ENCODE measurements around the gene TENM4.

The TENM4 gene

DNA sequence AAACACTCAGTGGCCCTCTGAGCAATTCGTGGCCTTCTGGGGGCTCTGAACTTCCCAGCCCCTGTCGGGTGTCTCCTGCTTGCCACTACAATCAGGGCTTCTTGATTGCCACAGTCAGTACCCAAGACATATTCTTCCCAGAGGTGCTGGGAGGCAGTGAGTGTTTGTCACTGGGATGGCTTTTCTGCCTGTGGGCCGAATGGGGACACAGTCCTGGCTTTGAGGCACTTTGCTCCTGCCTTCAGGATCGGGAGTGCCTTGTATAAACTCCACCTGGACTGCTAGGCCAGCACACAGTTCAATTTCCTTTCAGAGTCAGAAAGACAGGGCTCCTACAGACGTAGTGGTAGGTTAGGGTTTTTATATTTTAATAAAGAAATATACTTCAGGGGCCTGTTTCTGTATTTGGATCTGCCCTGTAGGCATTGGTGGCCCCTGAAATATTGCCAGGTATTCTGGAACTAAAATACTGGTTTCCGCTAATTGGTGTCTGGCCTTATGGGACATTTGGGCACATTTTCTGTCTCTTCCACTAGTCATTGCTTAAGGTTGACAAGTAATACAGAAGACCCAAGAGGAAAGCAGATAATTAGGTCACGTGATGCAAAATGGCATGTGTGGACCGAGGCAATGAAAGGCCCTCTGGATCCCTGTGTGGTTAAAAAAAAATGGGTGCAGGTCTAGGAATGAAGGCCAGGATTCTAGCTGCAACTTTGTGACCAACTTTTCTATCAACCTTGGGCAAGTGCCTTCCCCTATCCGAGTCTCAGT is 767.8 kb downstream of the TENM4 start:
- Histone ChIP-seq H3K27ac (ENCODE audit: low read length) (no peak overlapping the region), H3K4me1 (ENCODE audit: control insufficient read depth in 1 of 2, insufficient read depth in 2 of 2, low read length in 2 of 2) (no peaks in the 10 kb centered on the region), H3K36me3 (ENCODE audit: control insufficient read depth in 1 of 2, insufficient read depth in 2 of 2, low read length in 2 of 2) (no peaks in the 10 kb centered on the region), H3K9me3 (ENCODE audit: control insufficient read depth in 1 of 2, low read length in 2 of 2) (no peaks in the 10 kb centered on the region), H3K27me3 (ENCODE audit: low read depth, low read length) (no peaks in the 10 kb centered on the region), H3K4me3 (ENCODE audit: low read depth in 1 of 2, low read length in 2 of 2) (no peak overlapping the region)

GRCh38 chr11:78669249-78669648 is 771.6 kb downstream of the TENM4 start:
- Histone ChIP-seq H3K27ac (ENCODE audit: low read length) (no peak overlapping the region), H3K36me3 (ENCODE audit: control insufficient read depth in 1 of 2, insufficient read depth in 2 of 2, low read length in 2 of 2) (no peaks in the 10 kb centered on the region), H3K4me3 (ENCODE audit: low read depth in 1 of 2, low read length in 2 of 2) (no peak overlapping the region), H3K4me1 (ENCODE audit: control insufficient read depth in 1 of 2, insufficient read depth in 2 of 2, low read length in 2 of 2) (no peaks in the 10 kb centered on the region), H3K27me3 (ENCODE audit: low read depth, low read length) (no peaks in the 10 kb centered on the region), H3K9me3 (ENCODE audit: control insufficient read depth in 1 of 2, low read length in 2 of 2) (no peaks in the 10 kb centered on the region)

DNA sequence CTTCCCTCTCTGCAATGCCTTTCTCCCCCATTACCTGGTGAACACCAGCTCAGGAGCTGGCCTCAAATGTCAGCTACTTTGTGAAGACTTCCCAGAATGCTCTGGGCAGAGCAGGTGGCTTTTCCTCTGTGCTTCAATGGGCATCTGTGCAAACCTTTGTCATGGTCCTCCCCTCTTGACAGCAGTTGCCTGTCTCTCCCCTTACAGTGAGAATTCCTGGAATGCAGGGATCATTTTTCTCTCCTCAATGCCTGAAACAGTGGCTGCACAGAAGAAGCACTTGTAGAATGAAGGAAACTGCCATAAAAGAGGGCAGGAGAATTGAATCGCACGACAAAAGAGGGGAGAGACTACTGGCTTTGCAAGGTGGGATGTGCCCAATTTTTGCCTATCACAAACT is 773.4 kb downstream of the TENM4 start:
- Histone ChIP-seq H3K4me3 (ENCODE audit: low read depth in 1 of 2, low read length in 2 of 2) (no peak overlapping the region), H3K9me3 (ENCODE audit: control insufficient read depth in 1 of 2, low read length in 2 of 2) (no peaks in the 10 kb centered on the region), H3K27me3 (ENCODE audit: low read depth, low read length) (no peaks in the 10 kb centered on the region), H3K36me3 (ENCODE audit: control insufficient read depth in 1 of 2, insufficient read depth in 2 of 2, low read length in 2 of 2) (no peaks in the 10 kb centered on the region), H3K4me1 (ENCODE audit: control insufficient read depth in 1 of 2, insufficient read depth in 2 of 2, low read length in 2 of 2) (no peaks in the 10 kb centered on the region), H3K27ac (ENCODE audit: low read length) (no peak overlapping the region)

DNA sequence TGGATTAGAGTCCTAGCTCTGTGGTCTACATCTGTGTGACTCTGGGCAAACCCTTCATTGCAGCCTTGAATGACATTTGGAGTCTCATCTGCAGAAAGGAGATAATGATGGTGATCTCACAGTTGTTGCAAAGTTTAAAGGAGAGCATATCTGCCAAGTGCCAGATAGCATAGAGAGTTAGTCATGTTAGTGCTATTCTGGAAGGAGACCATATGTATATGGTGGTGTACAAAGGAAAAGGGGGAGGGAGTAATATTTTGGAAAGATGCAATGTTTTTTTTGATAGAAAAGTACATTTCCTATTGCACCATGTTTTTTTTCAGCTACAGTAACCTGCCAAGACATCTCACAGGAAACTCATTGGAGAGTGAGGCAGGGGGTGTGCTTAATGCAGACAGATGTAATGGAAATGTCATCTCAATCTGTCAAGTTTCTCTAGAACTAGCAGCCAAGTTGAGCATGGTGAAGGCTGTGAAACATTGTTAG is 774.1 kb downstream of the TENM4 start:
- H3K4me3 ChIP-seq (ENCODE audit: low read depth in 1 of 2, low read length in 2 of 2) = no peak overlapping the region
- no peak overlapping the region for H3K27ac ChIP-seq (ENCODE audit: low read length)
- no peaks in the 10 kb centered on the region for H3K27me3 ChIP-seq (ENCODE audit: low read depth, low read length)
- H3K4me1 ChIP-seq (ENCODE audit: control insufficient read depth in 1 of 2, insufficient read depth in 2 of 2, low read length in 2 of 2) = no peaks in the 10 kb centered on the region
- H3K36me3 ChIP-seq (ENCODE audit: control insufficient read depth in 1 of 2, insufficient read depth in 2 of 2, low read length in 2 of 2) = no peaks in the 10 kb centered on the region
- no peaks in the 10 kb centered on the region for H3K9me3 ChIP-seq (ENCODE audit: control insufficient read depth in 1 of 2, low read length in 2 of 2)

GRCh38 chr11:78664636-78665035 is 776.2 kb downstream of the TENM4 start:
- no peak overlapping the region for H3K27ac ChIP-seq (ENCODE audit: low read length)
- no peaks in the 10 kb centered on the region for H3K9me3 ChIP-seq (ENCODE audit: control insufficient read depth in 1 of 2, low read length in 2 of 2)
- no peaks in the 10 kb centered on the region for H3K4me1 ChIP-seq (ENCODE audit: control insufficient read depth in 1 of 2, insufficient read depth in 2 of 2, low read length in 2 of 2)

DNA sequence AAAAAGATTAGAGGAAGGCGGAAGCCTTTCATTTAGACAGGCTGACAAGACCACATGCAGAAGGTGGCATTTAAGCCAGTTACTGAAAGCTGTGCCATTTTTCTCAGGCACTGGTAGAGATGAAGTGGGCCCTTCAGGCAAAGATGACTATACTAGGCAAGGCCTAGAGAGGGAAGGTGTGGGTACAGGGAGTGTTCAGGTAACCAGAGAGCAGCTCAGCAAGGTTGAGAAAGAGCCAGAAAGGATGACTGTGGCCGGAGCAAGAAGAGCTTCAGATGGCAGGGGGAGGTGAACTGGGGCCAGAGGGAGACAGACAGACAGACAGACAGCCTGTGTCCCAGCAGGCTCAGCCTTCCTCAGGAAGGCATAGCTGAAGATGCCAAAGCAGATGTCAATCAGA is 778.0 kb downstream of the TENM4 start:
- no peak overlapping the region for H3K27ac ChIP-seq (ENCODE audit: low read length)
- no peaks in the 10 kb centered on the region for H3K36me3 ChIP-seq (ENCODE audit: control insufficient read depth in 1 of 2, insufficient read depth in 2 of 2, low read length in 2 of 2)
- H3K4me3 ChIP-seq (ENCODE audit: low read depth in 1 of 2, low read length in 2 of 2) = no peak overlapping the region
- no peaks in the 10 kb centered on the region for H3K27me3 ChIP-seq (ENCODE audit: low read depth, low read length)
- H3K9me3 ChIP-seq (ENCODE audit: control insufficient read depth in 1 of 2, low read length in 2 of 2) = no peaks in the 10 kb centered on the region
- no peaks in the 10 kb centered on the region for H3K4me1 ChIP-seq (ENCODE audit: control insufficient read depth in 1 of 2, insufficient read depth in 2 of 2, low read length in 2 of 2)

More at GRCh38 chr11:78664636-78665035, 776.2 kb downstream of the TENM4 start:
- Histone ChIP-seq H3K27me3 (ENCODE audit: low read depth, low read length) (no peaks in the 10 kb centered on the region), H3K4me3 (ENCODE audit: low read depth in 1 of 2, low read length in 2 of 2) (no peak overlapping the region), H3K36me3 (ENCODE audit: control insufficient read depth in 1 of 2, insufficient read depth in 2 of 2, low read length in 2 of 2) (no peaks in the 10 kb centered on the region)

GRCh38 chr11:78660471-78660870 is 780.4 kb downstream of the TENM4 start:
- Histone ChIP-seq H3K9me3 (ENCODE audit: control insufficient read depth in 1 of 2, low read length in 2 of 2) (no peaks in the 10 kb centered on the region), H3K4me3 (ENCODE audit: low read depth in 1 of 2, low read length in 2 of 2) (no peak overlapping the region), H3K27me3 (ENCODE audit: low read depth, low read length) (no peaks in the 10 kb centered on the region), H3K27ac (ENCODE audit: low read length) (no peak overlapping the region), H3K4me1 (ENCODE audit: control insufficient read depth in 1 of 2, insufficient read depth in 2 of 2, low read length in 2 of 2) (no peaks in the 10 kb centered on the region), H3K36me3 (ENCODE audit: control insufficient read depth in 1 of 2, insufficient read depth in 2 of 2, low read length in 2 of 2) (no peaks in the 10 kb centered on the region)

DNA sequence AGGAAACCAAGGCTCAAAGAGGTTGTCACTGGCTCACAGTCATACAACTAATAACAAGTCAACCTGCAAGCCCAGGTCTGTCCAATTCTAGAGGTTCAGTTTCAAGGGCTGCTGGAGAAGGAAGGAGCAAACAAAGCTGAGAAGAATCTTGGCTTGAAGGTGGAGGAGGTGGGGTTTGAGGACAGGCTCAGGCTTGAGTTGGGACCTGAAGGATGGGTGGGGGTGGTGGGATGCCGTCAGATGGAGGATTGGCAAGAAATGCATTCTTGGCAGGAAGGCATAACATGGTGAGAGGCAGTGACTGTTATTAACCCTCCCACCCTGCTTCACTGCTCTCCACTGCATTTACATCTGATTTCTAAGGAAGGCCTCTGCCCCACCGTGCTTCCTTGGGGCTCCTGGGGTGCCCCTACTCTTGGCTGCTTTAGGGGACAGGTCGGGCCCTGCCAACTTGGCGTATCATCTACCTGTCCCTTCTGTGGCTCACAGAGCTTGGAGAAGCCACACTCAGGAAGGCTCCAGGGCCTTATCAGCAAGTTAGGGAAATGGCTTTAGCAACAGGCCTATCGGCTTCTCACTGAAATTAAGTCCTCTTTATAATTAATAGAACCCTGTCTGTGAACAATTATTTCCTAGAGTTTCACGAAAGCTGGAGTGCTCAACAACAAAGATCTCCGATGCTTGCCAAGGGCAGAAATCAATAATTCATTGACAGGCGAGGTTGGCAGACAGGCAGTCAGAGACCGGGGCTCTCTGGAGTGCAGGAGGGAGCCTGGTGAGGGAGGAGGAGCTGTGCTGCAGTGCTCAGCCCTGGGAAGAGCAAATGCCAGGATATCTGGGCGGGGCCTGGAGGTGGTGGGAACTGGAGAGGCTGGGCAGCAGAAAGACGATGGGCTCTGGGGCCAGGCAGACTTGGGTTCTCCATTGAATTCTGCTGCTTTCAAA is 781.2 kb downstream of the TENM4 start:
- Histone ChIP-seq H3K27me3 (ENCODE audit: low read depth, low read length) (no peaks in the 10 kb centered on the region), H3K9me3 (ENCODE audit: control insufficient read depth in 1 of 2, low read length in 2 of 2) (no peaks in the 10 kb centered on the region), H3K36me3 (ENCODE audit: control insufficient read depth in 1 of 2, insufficient read depth in 2 of 2, low read length in 2 of 2) (no peaks in the 10 kb centered on the region), H3K27ac (ENCODE audit: low read length) (no peak overlapping the region), H3K4me3 (ENCODE audit: low read depth in 1 of 2, low read length in 2 of 2) (no peak overlapping the region), H3K4me1 (ENCODE audit: control insufficient read depth in 1 of 2, insufficient read depth in 2 of 2, low read length in 2 of 2) (no peaks in the 10 kb centered on the region)

DNA sequence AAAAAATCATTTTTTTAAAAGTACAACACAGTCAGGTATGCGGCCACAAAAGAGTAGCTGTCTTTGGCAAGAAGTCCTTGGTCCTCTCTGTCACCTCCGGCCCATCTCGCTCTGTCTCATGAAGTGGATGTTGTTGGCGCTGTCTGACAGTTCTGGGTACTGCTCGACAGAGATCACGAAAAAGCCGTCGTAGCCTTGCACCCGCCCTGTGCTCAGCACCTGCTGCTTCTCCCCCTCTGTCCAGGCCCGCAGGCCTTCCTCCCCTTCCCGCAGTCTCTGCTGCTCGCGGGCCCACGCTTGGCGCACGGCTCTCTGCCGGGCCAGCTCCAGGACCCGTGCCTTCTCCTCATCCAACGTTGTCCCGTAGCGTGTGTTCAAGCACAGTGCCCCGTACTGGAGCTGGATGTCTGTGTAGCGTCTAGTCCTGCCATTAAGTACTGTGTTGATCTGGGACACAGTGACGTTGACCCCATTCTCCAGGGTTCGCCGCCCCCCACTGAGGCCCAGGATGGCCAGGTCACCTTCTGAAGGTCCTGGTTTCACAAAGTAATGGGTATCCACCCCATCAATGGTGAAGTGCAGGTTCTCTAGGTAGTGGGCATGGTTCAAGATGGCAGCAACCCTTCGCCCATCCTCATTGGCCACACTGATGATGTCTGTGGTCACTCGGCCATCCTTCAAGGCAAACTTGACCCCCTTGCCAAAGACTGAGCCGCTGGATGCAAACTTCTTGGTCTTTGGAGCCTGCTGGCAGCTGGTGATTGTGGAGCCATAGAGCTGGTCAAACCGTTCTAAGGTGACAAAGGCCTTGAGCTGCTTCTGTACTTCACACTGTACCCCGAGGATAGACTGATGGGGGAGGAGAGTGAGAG is 782.6 kb downstream of the TENM4 start:
- Histone ChIP-seq H3K4me1 (ENCODE audit: control insufficient read depth in 1 of 2, insufficient read depth in 2 of 2, low read length in 2 of 2) (no peaks in the 10 kb centered on the region), H3K9me3 (ENCODE audit: control insufficient read depth in 1 of 2, low read length in 2 of 2) (no peaks in the 10 kb centered on the region), H3K27ac (ENCODE audit: low read length) (no peak overlapping the region), H3K27me3 (ENCODE audit: low read depth, low read length) (no peaks in the 10 kb centered on the region), H3K4me3 (ENCODE audit: low read depth in 1 of 2, low read length in 2 of 2) (no peak overlapping the region), H3K36me3 (ENCODE audit: control insufficient read depth in 1 of 2, insufficient read depth in 2 of 2, low read length in 2 of 2) (no peaks in the 10 kb centered on the region)

GRCh38 chr11:78657441-78657840 is 783.4 kb downstream of the TENM4 start:
- Histone ChIP-seq H3K4me3 (ENCODE audit: low read depth in 1 of 2, low read length in 2 of 2) (no peak overlapping the region), H3K27me3 (ENCODE audit: low read depth, low read length) (no peaks in the 10 kb centered on the region), H3K36me3 (ENCODE audit: control insufficient read depth in 1 of 2, insufficient read depth in 2 of 2, low read length in 2 of 2) (no peaks in the 10 kb centered on the region), H3K27ac (ENCODE audit: low read length) (no peak overlapping the region), H3K9me3 (ENCODE audit: control insufficient read depth in 1 of 2, low read length in 2 of 2) (no peaks in the 10 kb centered on the region), H3K4me1 (ENCODE audit: control insufficient read depth in 1 of 2, insufficient read depth in 2 of 2, low read length in 2 of 2) (no peaks in the 10 kb centered on the region)

DNA sequence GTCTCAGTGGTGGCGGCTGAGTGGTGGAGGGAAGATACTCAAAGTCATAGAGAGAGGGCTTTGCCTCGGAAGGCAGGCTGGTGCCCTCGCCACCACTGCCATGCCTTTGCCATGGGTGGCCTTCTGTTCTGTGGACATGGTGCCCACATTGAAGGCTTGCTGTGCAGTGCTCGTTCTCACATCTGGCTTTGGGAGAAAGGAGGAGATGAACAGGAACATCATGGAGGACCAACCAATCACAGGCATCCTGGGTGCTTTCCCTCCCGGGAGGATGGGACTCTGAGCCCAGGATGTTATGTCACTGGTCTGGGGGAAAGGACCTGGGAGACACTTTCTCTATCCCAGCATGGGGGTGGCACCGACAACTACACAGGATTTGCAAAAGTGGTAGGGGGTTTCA is 783.8 kb downstream of the TENM4 start:
- no peaks in the 10 kb centered on the region for H3K36me3 ChIP-seq (ENCODE audit: control insufficient read depth in 1 of 2, insufficient read depth in 2 of 2, low read length in 2 of 2)
- no peaks in the 10 kb centered on the region for H3K4me1 ChIP-seq (ENCODE audit: control insufficient read depth in 1 of 2, insufficient read depth in 2 of 2, low read length in 2 of 2)
- H3K27me3 ChIP-seq (ENCODE audit: low read depth, low read length) = no peaks in the 10 kb centered on the region
- no peaks in the 10 kb centered on the region for H3K9me3 ChIP-seq (ENCODE audit: control insufficient read depth in 1 of 2, low read length in 2 of 2)
- no peak overlapping the region for H3K4me3 ChIP-seq (ENCODE audit: low read depth in 1 of 2, low read length in 2 of 2)
- no peak overlapping the region for H3K27ac ChIP-seq (ENCODE audit: low read length)

Measured in muscle layer of duodenum (tissue), 2 donors.